ENCODE measurements around the gene TRAF7.
"Not testable (repeated sequence)": the region's sequence is repeated elsewhere in the genome, so short reads cannot be mapped to it uniquely, and the experiment has no call there.

The TRAF7 gene

GRCh38 chr16:2109872-2110271, 45.7 kb upstream of the TRAF7 start:
- not testable (repeated sequence) for H3K36me3 ChIP-seq (ENCODE audit: insufficient read depth, low read length); H3K4me3 ChIP-seq (ENCODE audit: low read length, poor library complexity, severe bottlenecking); H3K9me3 ChIP-seq (ENCODE audit: insufficient read depth, low read depth, low read length); H4K20me1 ChIP-seq (ENCODE audit: insufficient read depth, low read length, poor library complexity, severe bottlenecking); H3K79me2 ChIP-seq (ENCODE audit: insufficient read depth, low read length); H3K4me1 ChIP-seq (ENCODE audit: insufficient read depth, low read length, poor library complexity, severe bottlenecking); H3F3A ChIP-seq (ENCODE audit: low read depth); H3K9ac ChIP-seq (ENCODE audit: low read depth, low read length, poor library complexity, severe bottlenecking); H3K4me2 ChIP-seq (ENCODE audit: low read depth, low read length, poor library complexity, severe bottlenecking); H3K9me2 ChIP-seq (replicated peaks; ENCODE audit: low read depth, low read length); H3K27me3 ChIP-seq (ENCODE audit: insufficient read depth, low read length, poor library complexity, severe bottlenecking); H2AFZ ChIP-seq (ENCODE audit: low read length)

GRCh38 chr16:2110332-2111008, 45.1 kb upstream of the TRAF7 start:
- not testable (repeated sequence) for H4K20me1 ChIP-seq (ENCODE audit: insufficient read depth, low read length, poor library complexity, severe bottlenecking); H3K27me3 ChIP-seq (ENCODE audit: insufficient read depth, low read length, poor library complexity, severe bottlenecking); H3F3A ChIP-seq (ENCODE audit: low read depth); H3K9ac ChIP-seq (ENCODE audit: low read depth, low read length, poor library complexity, severe bottlenecking); H3K9me2 ChIP-seq (replicated peaks; ENCODE audit: low read depth, low read length); H3K36me3 ChIP-seq (ENCODE audit: insufficient read depth, low read length); H2AFZ ChIP-seq (ENCODE audit: low read length); H3K79me2 ChIP-seq (ENCODE audit: insufficient read depth, low read length); H3K4me2 ChIP-seq (ENCODE audit: low read depth, low read length, poor library complexity, severe bottlenecking); H3K4me3 ChIP-seq (ENCODE audit: low read length, poor library complexity, severe bottlenecking); H3K4me1 ChIP-seq (ENCODE audit: insufficient read depth, low read length, poor library complexity, severe bottlenecking); H3K9me3 ChIP-seq (ENCODE audit: insufficient read depth, low read depth, low read length)

GRCh38 chr16:2111009-2111353, 44.6 kb upstream of the TRAF7 start:
- not testable (repeated sequence) for H3K4me1 ChIP-seq (ENCODE audit: insufficient read depth, low read length, poor library complexity, severe bottlenecking); H3K4me3 ChIP-seq (ENCODE audit: low read length, poor library complexity, severe bottlenecking); H4K20me1 ChIP-seq (ENCODE audit: insufficient read depth, low read length, poor library complexity, severe bottlenecking); H3K4me2 ChIP-seq (ENCODE audit: low read depth, low read length, poor library complexity, severe bottlenecking); H2AFZ ChIP-seq (ENCODE audit: low read length); H3K27me3 ChIP-seq (ENCODE audit: insufficient read depth, low read length, poor library complexity, severe bottlenecking); H3K36me3 ChIP-seq (ENCODE audit: insufficient read depth, low read length); H3K9me2 ChIP-seq (replicated peaks; ENCODE audit: low read depth, low read length); H3K79me2 ChIP-seq (ENCODE audit: insufficient read depth, low read length); H3K9me3 ChIP-seq (ENCODE audit: insufficient read depth, low read depth, low read length); H3K9ac ChIP-seq (ENCODE audit: low read depth, low read length, poor library complexity, severe bottlenecking); H3F3A ChIP-seq (ENCODE audit: low read depth)

GRCh38 chr16:2111412-2112335, 43.9 kb upstream of the TRAF7 start:
- not testable (repeated sequence) for H3K9me2 ChIP-seq (replicated peaks; ENCODE audit: low read depth, low read length); H3K4me1 ChIP-seq (ENCODE audit: insufficient read depth, low read length, poor library complexity, severe bottlenecking); H2AFZ ChIP-seq (ENCODE audit: low read length); H3K79me2 ChIP-seq (ENCODE audit: insufficient read depth, low read length); H3K9ac ChIP-seq (ENCODE audit: low read depth, low read length, poor library complexity, severe bottlenecking); H3K36me3 ChIP-seq (ENCODE audit: insufficient read depth, low read length); H3K4me3 ChIP-seq (ENCODE audit: low read length, poor library complexity, severe bottlenecking); H3F3A ChIP-seq (ENCODE audit: low read depth); H3K4me2 ChIP-seq (ENCODE audit: low read depth, low read length, poor library complexity, severe bottlenecking); H4K20me1 ChIP-seq (ENCODE audit: insufficient read depth, low read length, poor library complexity, severe bottlenecking); H3K27me3 ChIP-seq (ENCODE audit: insufficient read depth, low read length, poor library complexity, severe bottlenecking); H3K9me3 ChIP-seq (ENCODE audit: insufficient read depth, low read depth, low read length)

- not testable (repeated sequence) for H3K9me3 ChIP-seq (ENCODE audit: insufficient read depth, low read depth, low read length); H3K36me3 ChIP-seq (ENCODE audit: insufficient read depth, low read length); H3K9me2 ChIP-seq (replicated peaks; ENCODE audit: low read depth, low read length); H2AFZ ChIP-seq (ENCODE audit: low read length); H3F3A ChIP-seq (ENCODE audit: low read depth); H3K4me1 ChIP-seq (ENCODE audit: insufficient read depth, low read length, poor library complexity, severe bottlenecking); H3K27me3 ChIP-seq (ENCODE audit: insufficient read depth, low read length, poor library complexity, severe bottlenecking); H3K9ac ChIP-seq (ENCODE audit: low read depth, low read length, poor library complexity, severe bottlenecking); H4K20me1 ChIP-seq (ENCODE audit: insufficient read depth, low read length, poor library complexity, severe bottlenecking); H3K79me2 ChIP-seq (ENCODE audit: insufficient read depth, low read length); H3K4me3 ChIP-seq (ENCODE audit: low read length, poor library complexity, severe bottlenecking); H3K4me2 ChIP-seq (ENCODE audit: low read depth, low read length, poor library complexity, severe bottlenecking)
Measured at GRCh38 chr16:2112539-2113106, 43.0 kb upstream of the TRAF7 start.

- H3K36me3 ChIP-seq (ENCODE audit: insufficient read depth, low read length); H3K9me2 ChIP-seq (replicated peaks; ENCODE audit: low read depth, low read length); H3K9ac ChIP-seq (ENCODE audit: low read depth, low read length, poor library complexity, severe bottlenecking); H3F3A ChIP-seq (ENCODE audit: low read depth); H4K20me1 ChIP-seq (ENCODE audit: insufficient read depth, low read length, poor library complexity, severe bottlenecking); H3K9me3 ChIP-seq (ENCODE audit: insufficient read depth, low read depth, low read length); H3K4me3 ChIP-seq (ENCODE audit: low read length, poor library complexity, severe bottlenecking); H3K79me2 ChIP-seq (ENCODE audit: insufficient read depth, low read length); H3K4me2 ChIP-seq (ENCODE audit: low read depth, low read length, poor library complexity, severe bottlenecking); H3K27me3 ChIP-seq (ENCODE audit: insufficient read depth, low read length, poor library complexity, severe bottlenecking); H2AFZ ChIP-seq (ENCODE audit: low read length); H3K4me1 ChIP-seq (ENCODE audit: insufficient read depth, low read length, poor library complexity, severe bottlenecking): not testable (repeated sequence)
Measured at GRCh38 chr16:2114225-2114624, 41.4 kb upstream of the TRAF7 start.

- H4K20me1 ChIP-seq (ENCODE audit: insufficient read depth, low read length, poor library complexity, severe bottlenecking); H3K4me3 ChIP-seq (ENCODE audit: low read length, poor library complexity, severe bottlenecking); H3K9ac ChIP-seq (ENCODE audit: low read depth, low read length, poor library complexity, severe bottlenecking); H3F3A ChIP-seq (ENCODE audit: low read depth); H3K79me2 ChIP-seq (ENCODE audit: insufficient read depth, low read length); H3K4me1 ChIP-seq (ENCODE audit: insufficient read depth, low read length, poor library complexity, severe bottlenecking); H3K4me2 ChIP-seq (ENCODE audit: low read depth, low read length, poor library complexity, severe bottlenecking); H3K9me2 ChIP-seq (replicated peaks; ENCODE audit: low read depth, low read length); H3K36me3 ChIP-seq (ENCODE audit: insufficient read depth, low read length); H3K9me3 ChIP-seq (ENCODE audit: insufficient read depth, low read depth, low read length); H3K27me3 ChIP-seq (ENCODE audit: insufficient read depth, low read length, poor library complexity, severe bottlenecking); H2AFZ ChIP-seq (ENCODE audit: low read length): not testable (repeated sequence)
Measured at GRCh38 chr16:2114885-2115590, 40.5 kb upstream of the TRAF7 start.
